BE2C (cell line): Measurements from ENCODE around the gene RIMS4.

Source experiments
- DNase-seq: peaks from one replicate; pipeline ENCODE4 v3.0.0-alpha.2; 2020
- H3K27me3 ChIP-seq: fragments of 250-450 bp; sonication (Bioruptor Pico); 2 replicates; pipeline ENCODE4 v1.5.1; 2020; ENCODE audit warnings: mild to moderate bottlenecking
- H3K36me3 ChIP-seq: fragments of 250-450 bp; sonication (Bioruptor Pico); 2 replicates; pipeline ENCODE4 v1.5.1; 2020; ENCODE audit warnings: mild to moderate bottlenecking
- H3K4me1 ChIP-seq: fragments of 250-450 bp; sonication (Bioruptor Pico); 2 replicates; pipeline ENCODE4 v1.5.1; 2020
- H3K4me3 ChIP-seq: 2 replicates; pipeline ENCODE4 v1.5.1; 2011; ENCODE audit warnings: low read depth, low read length
- H3K9me3 ChIP-seq: fragments of 250-450 bp; sonication (Bioruptor Pico); 2 replicates; pipeline ENCODE4 v1.5.1; 2020
- CTCF ChIP-seq: IDR thresholded peaks from 2 replicates; pipeline ENCODE4 v1.5.1; 2012; ENCODE audit warnings: mild to moderate bottlenecking, low read depth, low read length

The RIMS4 gene

GRCh38 chr20:44800391-44801046, 9.8 kb downstream of the RIMS4 start:
- Histone ChIP-seq H3K9me3 (no peaks in the 10 kb centered on the region), H3K4me1 (peaks cover 17% of the 10 kb centered on the region), H3K27me3 (no peaks in the 10 kb centered on the region), H3K4me3 (no peak overlapping the region), H3K36me3 (no peaks in the 10 kb centered on the region)
- no peak for DNase-seq
- peak; percentile 29; the same call in 1 of the 2 replicates for TF ChIP-seq CTCF

GRCh38 chr20:44799691-44800090, 10.7 kb downstream of the RIMS4 start:
- Histone ChIP-seq H3K27me3 (no peaks in the 10 kb centered on the region), H3K9me3 (no peaks in the 10 kb centered on the region), H3K4me3 (no peak overlapping the region), H3K36me3 (no peaks in the 10 kb centered on the region; the same call in 1 of the 2 replicates), H3K4me1 (peaks cover 17% of the 10 kb centered on the region)
- DNase-seq: no peak
- TF ChIP-seq CTCF: no peak

GRCh38 chr20:44796758-44797457, 13.4 kb downstream of the RIMS4 start:
- H3K9me3 ChIP-seq: no peaks in the 10 kb centered on the region
- peaks cover 16% of the 10 kb centered on the region for H3K4me1 ChIP-seq
- no peaks in the 10 kb centered on the region; the same call in 1 of the 2 replicates for H3K36me3 ChIP-seq
- H3K27me3 ChIP-seq: no peaks in the 10 kb centered on the region
- no peak for DNase-seq
- no peak for TF ChIP-seq CTCF
- no peak overlapping the region for H3K4me3 ChIP-seq

GRCh38 chr20:44796311-44796710, 14.0 kb downstream of the RIMS4 start:
- Histone ChIP-seq H3K4me1 (peaks cover 16% of the 10 kb centered on the region), H3K9me3 (no peaks in the 10 kb centered on the region), H3K36me3 (no peaks in the 10 kb centered on the region; the same call in 1 of the 2 replicates), H3K4me3 (no peak overlapping the region), H3K27me3 (no peaks in the 10 kb centered on the region)
- no peak for TF ChIP-seq CTCF
- DNase-seq: no peak

GRCh38 chr20:44795836-44796235, 14.5 kb downstream of the RIMS4 start:
- Histone ChIP-seq H3K27me3 (no peaks in the 10 kb centered on the region), H3K4me3 (no peak overlapping the region), H3K36me3 (no peaks in the 10 kb centered on the region; the same call in 1 of the 2 replicates), H3K9me3 (no peaks in the 10 kb centered on the region), H3K4me1 (peaks cover 16% of the 10 kb centered on the region)
- no peak for TF ChIP-seq CTCF
- no peak for DNase-seq

- no peak for DNase-seq
Observed at GRCh38 chr20:44792796-44793195, 17.6 kb downstream of the RIMS4 start.

More at GRCh38 chr20:44792796-44793195, 17.6 kb downstream of the RIMS4 start:
- H3K27me3 ChIP-seq: no peaks in the 10 kb centered on the region
- H3K4me3 ChIP-seq: no peak overlapping the region
- no peaks in the 10 kb centered on the region; the same call in 1 of the 2 replicates for H3K36me3 ChIP-seq
- H3K4me1 ChIP-seq: peaks cover 16% of the 10 kb centered on the region
- TF ChIP-seq CTCF: no peak
- H3K9me3 ChIP-seq: no peaks in the 10 kb centered on the region
